ENCODE measurements around the gene CAPN10.

Gene CAPN10

GRCh38 chr2:240579771-240580614 lies 6.5 kb upstream of the CAPN10 start:
- no peaks in the 10 kb centered on the region for H3K27me3 ChIP-seq (ENCODE audit: control insufficient read depth in 5 of 5, insufficient read depth in 4 of 5, low read length in 5 of 5)
- peaks cover 6 to 39% (median 28%) of the 10 kb centered on the region in 5 donors for H3K4me1 ChIP-seq (ENCODE audit: control insufficient read depth in 5 of 5, insufficient read depth in 5 of 5, low read length in 5 of 5)
- peaks cover 0 to 41% (median 36%) of the 10 kb centered on the region in 5 donors for H3K36me3 ChIP-seq (ENCODE audit: control insufficient read depth in 5 of 5, insufficient read depth in 5 of 5, low read length in 5 of 5)
- peak overlapping the region; percentile 66 for H3K27ac ChIP-seq (ENCODE audit: low read depth, low read length)
- no peaks in the 10 kb centered on the region for H3K9me3 ChIP-seq (ENCODE audit: control insufficient read depth in 5 of 5, low read length in 5 of 5)
- peak overlapping the region in 3 of 5 donors; percentile 26 to 43 (median 41) for H3K9ac ChIP-seq (ENCODE audit: low read length in 5 of 5)
- no peak overlapping the region for H3K4me3 ChIP-seq (ENCODE audit: low read depth in 1 of 5, low read length in 5 of 5)

DNA sequence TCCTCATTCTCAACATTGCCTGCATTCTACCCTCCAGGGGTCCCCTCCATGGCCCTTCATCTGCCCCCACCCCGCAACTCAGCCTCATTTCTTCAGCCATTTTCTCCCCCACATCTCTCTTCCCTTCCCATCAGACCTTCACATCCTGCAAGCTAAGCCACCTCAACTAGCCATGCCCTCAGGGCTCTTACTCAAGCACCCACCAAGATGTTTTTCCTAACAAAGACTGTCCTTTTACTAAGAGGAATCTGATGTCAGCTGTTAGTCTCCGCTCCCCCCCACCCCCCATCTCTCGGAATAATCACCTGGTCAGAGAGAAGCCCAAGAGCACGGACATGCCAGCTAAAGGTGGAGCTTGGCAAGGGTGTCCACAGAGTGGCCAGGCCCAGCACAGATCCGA lies 4.7 kb upstream of the CAPN10 start:
- H3K9me3 ChIP-seq (ENCODE audit: control insufficient read depth in 5 of 5, low read length in 5 of 5): no peaks in the 10 kb centered on the region
- no peak overlapping the region for H3K9ac ChIP-seq (ENCODE audit: low read length in 5 of 5)
- peaks cover 0 to 23% (median 18%) of the 10 kb centered on the region in 5 donors for H3K36me3 ChIP-seq (ENCODE audit: control insufficient read depth in 5 of 5, insufficient read depth in 5 of 5, low read length in 5 of 5)
- no peak overlapping the region for H3K4me3 ChIP-seq (ENCODE audit: low read depth in 1 of 5, low read length in 5 of 5)
- H3K4me1 ChIP-seq (ENCODE audit: control insufficient read depth in 5 of 5, insufficient read depth in 5 of 5, low read length in 5 of 5): peaks cover 12 to 50% (median 39%) of the 10 kb centered on the region in 5 donors
- H3K27me3 ChIP-seq (ENCODE audit: control insufficient read depth in 5 of 5, insufficient read depth in 4 of 5, low read length in 5 of 5): no peaks in the 10 kb centered on the region
- no peak overlapping the region for H3K27ac ChIP-seq (ENCODE audit: low read depth, low read length)

DNA sequence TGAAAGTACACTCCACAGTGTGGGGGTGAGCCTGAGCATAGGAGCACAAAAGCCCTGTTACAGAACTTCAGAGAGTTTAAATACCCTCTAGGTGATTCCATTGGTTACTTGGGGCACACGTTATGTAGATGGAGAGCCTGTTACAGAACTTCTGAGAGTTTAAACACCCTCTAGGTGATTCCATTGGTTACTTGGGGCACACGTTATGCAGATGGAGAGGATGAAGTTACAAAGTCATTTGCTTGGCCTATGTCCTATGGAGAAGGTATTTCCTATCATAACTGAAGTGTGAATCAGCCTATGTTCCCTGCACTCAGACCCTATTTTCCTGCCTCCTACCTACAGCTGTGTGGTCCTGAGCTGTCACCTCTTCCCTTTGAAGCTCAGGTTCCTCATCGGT lies 3.8 kb upstream of the CAPN10 start:
- H3K4me3 ChIP-seq (ENCODE audit: low read depth in 1 of 5, low read length in 5 of 5): no peak overlapping the region
- peaks cover 17 to 57% (median 49%) of the 10 kb centered on the region in 5 donors for H3K4me1 ChIP-seq (ENCODE audit: control insufficient read depth in 5 of 5, insufficient read depth in 5 of 5, low read length in 5 of 5)
- H3K9ac ChIP-seq (ENCODE audit: low read length in 5 of 5): no peak overlapping the region
- H3K27ac ChIP-seq (ENCODE audit: low read depth, low read length): no peak overlapping the region
- H3K36me3 ChIP-seq (ENCODE audit: control insufficient read depth in 5 of 5, insufficient read depth in 5 of 5, low read length in 5 of 5): peaks cover 0 to 13% (median 8%) of the 10 kb centered on the region in 5 donors
- H3K27me3 ChIP-seq (ENCODE audit: control insufficient read depth in 5 of 5, insufficient read depth in 4 of 5, low read length in 5 of 5): no peaks in the 10 kb centered on the region
- H3K9me3 ChIP-seq (ENCODE audit: control insufficient read depth in 5 of 5, low read length in 5 of 5): no peaks in the 10 kb centered on the region

DNA sequence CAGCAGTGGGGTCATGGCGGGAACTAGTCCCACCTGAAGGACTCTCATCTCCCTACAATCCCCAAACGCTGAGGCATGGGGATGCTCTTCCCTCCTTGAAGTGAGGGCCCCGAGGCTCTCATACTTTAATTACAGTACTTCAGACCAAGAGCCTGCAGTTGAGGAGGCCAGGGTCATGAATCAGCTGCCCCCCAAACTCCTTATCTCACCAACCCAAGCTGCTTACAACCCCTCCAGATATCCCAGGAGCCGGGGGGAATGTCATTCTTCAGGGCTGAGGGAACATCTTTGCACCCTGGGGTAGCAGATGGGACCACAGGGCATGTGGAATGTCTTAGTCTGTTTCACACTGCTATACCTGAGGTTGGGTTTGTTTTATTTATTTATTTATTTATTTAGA lies 2.8 kb upstream of the CAPN10 start:
- Histone ChIP-seq H3K4me1 (ENCODE audit: control insufficient read depth in 5 of 5, insufficient read depth in 5 of 5, low read length in 5 of 5) (peaks cover 23 to 58% (median 53%) of the 10 kb centered on the region in 5 donors), H3K27me3 (ENCODE audit: control insufficient read depth in 5 of 5, insufficient read depth in 4 of 5, low read length in 5 of 5) (no peaks in the 10 kb centered on the region), H3K36me3 (ENCODE audit: control insufficient read depth in 5 of 5, insufficient read depth in 5 of 5, low read length in 5 of 5) (peaks cover 0 to 5% (median 0%) of the 10 kb centered on the region in 5 donors), H3K4me3 (ENCODE audit: low read depth in 1 of 5, low read length in 5 of 5) (no peak overlapping the region), H3K9me3 (ENCODE audit: control insufficient read depth in 5 of 5, low read length in 5 of 5) (no peaks in the 10 kb centered on the region), H3K9ac (ENCODE audit: low read length in 5 of 5) (peak overlapping the region in 1 of 5 donors; percentile 23), H3K27ac (ENCODE audit: low read depth, low read length) (no peak overlapping the region)

DNA sequence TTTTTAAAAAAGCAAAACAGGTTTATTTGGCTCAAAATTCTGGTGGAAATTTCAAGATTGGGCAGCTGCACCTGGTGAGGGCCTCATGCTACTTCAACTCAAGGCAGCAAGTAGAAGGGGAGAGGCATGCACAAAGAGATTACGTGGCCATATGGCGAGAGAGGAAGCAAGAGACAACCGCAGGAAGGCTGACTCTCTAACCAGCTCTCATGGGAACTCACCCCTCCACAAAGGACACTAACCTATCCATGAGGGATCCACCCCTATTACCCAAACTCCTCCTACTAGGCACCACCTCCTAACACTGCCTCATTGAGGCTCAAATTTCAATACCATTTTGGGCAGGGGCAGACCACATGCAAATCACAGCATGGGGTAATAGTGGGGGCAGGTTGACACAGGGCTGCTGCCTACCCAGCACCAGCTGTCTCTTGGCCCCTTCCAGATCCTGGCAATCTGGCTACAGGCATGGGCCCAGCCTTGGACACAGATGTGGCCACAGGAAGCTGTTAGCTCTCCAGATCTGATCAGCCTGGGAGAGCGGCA lies 2.0 kb upstream of the CAPN10 start:
- Histone ChIP-seq H3K27ac (ENCODE audit: low read depth, low read length) (no peak overlapping the region), H3K27me3 (ENCODE audit: control insufficient read depth in 5 of 5, insufficient read depth in 4 of 5, low read length in 5 of 5) (no peaks in the 10 kb centered on the region), H3K4me1 (ENCODE audit: control insufficient read depth in 5 of 5, insufficient read depth in 5 of 5, low read length in 5 of 5) (peaks cover 23 to 52% (median 47%) of the 10 kb centered on the region in 5 donors), H3K4me3 (ENCODE audit: low read depth in 1 of 5, low read length in 5 of 5) (peak overlapping the region in 2 of 5 donors; percentile 90 to 96), H3K9ac (ENCODE audit: low read length in 5 of 5) (peak overlapping the region in 3 of 5 donors; percentile 94 to 99 (median 97)), H3K9me3 (ENCODE audit: control insufficient read depth in 5 of 5, low read length in 5 of 5) (no peaks in the 10 kb centered on the region), H3K36me3 (ENCODE audit: control insufficient read depth in 5 of 5, insufficient read depth in 5 of 5, low read length in 5 of 5) (peaks cover 0 to 8% (median 3%) of the 10 kb centered on the region in 5 donors)

GRCh38 chr2:240585101-240585500 lies 1.4 kb upstream of the CAPN10 start:
- Histone ChIP-seq H3K36me3 (ENCODE audit: control insufficient read depth in 5 of 5, insufficient read depth in 5 of 5, low read length in 5 of 5) (peaks cover 0 to 14% (median 8%) of the 10 kb centered on the region in 5 donors), H3K4me1 (ENCODE audit: control insufficient read depth in 5 of 5, insufficient read depth in 5 of 5, low read length in 5 of 5) (peaks cover 22 to 46% (median 42%) of the 10 kb centered on the region in 5 donors), H3K9ac (ENCODE audit: low read length in 5 of 5) (peak overlapping the region; percentile 92 to 99 (median 94)), H3K27me3 (ENCODE audit: control insufficient read depth in 5 of 5, insufficient read depth in 4 of 5, low read length in 5 of 5) (no peaks in the 10 kb centered on the region), H3K9me3 (ENCODE audit: control insufficient read depth in 5 of 5, low read length in 5 of 5) (no peaks in the 10 kb centered on the region), H3K4me3 (ENCODE audit: low read depth in 1 of 5, low read length in 5 of 5) (peak overlapping the region; percentile 90 to 97 (median 96)), H3K27ac (ENCODE audit: low read depth, low read length) (no peak overlapping the region)

DNA sequence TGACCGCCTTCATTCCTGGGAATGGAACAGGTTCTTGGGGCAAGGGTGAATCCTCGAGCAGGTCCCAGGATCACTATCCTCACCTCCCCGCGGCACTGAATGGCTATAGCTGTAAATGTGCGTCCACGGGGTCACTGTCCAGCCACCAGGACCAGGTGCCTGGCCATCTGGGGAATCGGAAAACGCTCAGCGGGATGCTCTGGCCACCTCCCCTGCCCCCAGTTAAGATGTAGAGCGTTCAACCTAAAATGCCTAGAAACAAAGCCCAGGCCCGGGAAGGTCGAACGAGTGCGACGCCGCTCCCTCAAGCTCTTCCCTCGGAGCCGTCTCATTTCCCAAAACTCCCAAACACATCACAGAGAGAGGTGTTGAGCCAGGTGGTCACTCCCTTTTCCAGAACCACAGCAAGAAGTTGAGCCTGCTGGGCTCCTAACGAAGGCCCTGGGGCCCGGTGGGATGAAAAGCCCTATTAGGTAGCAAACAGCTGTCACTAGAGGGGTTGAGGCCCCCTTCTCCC lies 795 bp upstream of the CAPN10 start:
- Histone ChIP-seq H3K36me3 (ENCODE audit: control insufficient read depth in 5 of 5, insufficient read depth in 5 of 5, low read length in 5 of 5) (peaks cover 0 to 20% (median 13%) of the 10 kb centered on the region in 5 donors), H3K4me3 (ENCODE audit: low read depth in 1 of 5, low read length in 5 of 5) (peak overlapping the region; percentile 90 to 97 (median 96)), H3K4me1 (ENCODE audit: control insufficient read depth in 5 of 5, insufficient read depth in 5 of 5, low read length in 5 of 5) (peaks cover 21 to 41% (median 35%) of the 10 kb centered on the region in 5 donors)

DNA sequence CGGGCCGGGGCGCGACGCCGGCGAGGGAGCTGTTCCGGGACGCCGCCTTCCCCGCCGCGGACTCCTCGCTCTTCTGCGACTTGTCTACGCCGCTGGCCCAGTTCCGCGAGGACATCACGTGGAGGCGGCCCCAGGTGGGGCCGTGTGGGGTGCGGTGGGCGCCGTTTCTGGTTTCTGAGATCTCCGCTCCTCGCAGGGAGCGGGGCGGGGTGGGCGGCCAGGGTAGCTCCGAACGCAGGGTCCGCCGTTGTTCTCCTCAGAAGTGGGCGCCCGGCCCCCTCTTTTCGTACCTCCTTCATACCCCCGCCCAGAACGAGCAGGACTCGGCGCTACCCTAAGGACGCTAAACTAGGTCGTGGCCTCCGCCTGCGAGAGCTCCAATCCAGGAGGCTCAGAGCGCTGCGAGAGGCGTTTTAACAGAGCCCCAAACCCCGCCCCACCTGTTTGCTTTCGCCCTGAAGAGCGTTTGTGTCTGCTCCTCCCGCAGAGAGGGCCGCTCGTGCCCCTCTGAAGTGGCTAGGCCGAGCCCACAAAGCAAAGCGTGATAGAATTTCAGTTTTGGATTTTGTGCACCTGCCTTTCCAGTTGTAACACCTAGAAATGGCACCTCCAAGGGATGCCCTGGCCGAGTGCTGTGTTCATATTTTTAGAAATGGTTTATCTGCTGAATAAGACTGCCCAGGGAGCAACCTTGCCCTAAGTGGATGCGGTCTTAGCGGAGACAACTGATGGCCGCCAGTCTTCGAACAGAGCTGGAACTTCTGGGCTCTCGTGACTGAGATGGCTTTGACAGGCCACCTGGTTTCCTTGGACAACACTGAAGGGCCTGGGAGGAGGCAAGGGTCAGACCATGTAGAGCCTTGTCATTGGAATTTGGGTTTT lies 626 bp downstream of the CAPN10 start:
- Histone ChIP-seq H3K36me3 (ENCODE audit: control insufficient read depth in 5 of 5, insufficient read depth in 5 of 5, low read length in 5 of 5) (peaks cover 0 to 34% (median 27%) of the 10 kb centered on the region in 5 donors), H3K4me3 (ENCODE audit: low read depth in 1 of 5, low read length in 5 of 5) (peak overlapping the region; percentile 72 to 97 (median 90)), H3K27ac (ENCODE audit: low read depth, low read length) (no peak overlapping the region), H3K27me3 (ENCODE audit: control insufficient read depth in 5 of 5, insufficient read depth in 4 of 5, low read length in 5 of 5) (no peaks in the 10 kb centered on the region), H3K9me3 (ENCODE audit: control insufficient read depth in 5 of 5, low read length in 5 of 5) (no peaks in the 10 kb centered on the region), H3K9ac (ENCODE audit: low read length in 5 of 5) (peak overlapping the region; percentile 28 to 83 (median 78)), H3K4me1 (ENCODE audit: control insufficient read depth in 5 of 5, insufficient read depth in 5 of 5, low read length in 5 of 5) (peaks cover 21 to 41% (median 35%) of the 10 kb centered on the region in 5 donors)

More for the DNA sequence above, 795 bp upstream of the CAPN10 start:
- Histone ChIP-seq H3K9ac (ENCODE audit: low read length in 5 of 5) (peak overlapping the region; percentile 92 to 99 (median 94)), H3K9me3 (ENCODE audit: control insufficient read depth in 5 of 5, low read length in 5 of 5) (no peaks in the 10 kb centered on the region), H3K27me3 (ENCODE audit: control insufficient read depth in 5 of 5, insufficient read depth in 4 of 5, low read length in 5 of 5) (no peaks in the 10 kb centered on the region), H3K27ac (ENCODE audit: low read depth, low read length) (peak overlapping the region; percentile 90)

GRCh38 chr2:240588006-240588655 lies 1.6 kb downstream of the CAPN10 start:
- Histone ChIP-seq H3K9me3 (ENCODE audit: control insufficient read depth in 5 of 5, low read length in 5 of 5) (no peaks in the 10 kb centered on the region), H3K27me3 (ENCODE audit: control insufficient read depth in 5 of 5, insufficient read depth in 4 of 5, low read length in 5 of 5) (no peaks in the 10 kb centered on the region), H3K4me1 (ENCODE audit: control insufficient read depth in 5 of 5, insufficient read depth in 5 of 5, low read length in 5 of 5) (peaks cover 21 to 41% (median 35%) of the 10 kb centered on the region in 5 donors), H3K36me3 (ENCODE audit: control insufficient read depth in 5 of 5, insufficient read depth in 5 of 5, low read length in 5 of 5) (peaks cover 0 to 39% (median 31%) of the 10 kb centered on the region in 5 donors), H3K9ac (ENCODE audit: low read length in 5 of 5) (peak overlapping the region in 4 of 5 donors; percentile 72 to 83 (median 79)), H3K4me3 (ENCODE audit: low read depth in 1 of 5, low read length in 5 of 5) (peak overlapping the region; percentile 17 to 97 (median 90)), H3K27ac (ENCODE audit: low read depth, low read length) (no peak overlapping the region)
